Erythroblast (primary cell): ENCODE measurements around the gene TMEM221.

ENCODE experiments used
- GATA1 ChIP-seq: IDR thresholded peaks from 2 replicates; pipeline ENCODE4 v1.6.1; 2011; ENCODE audit warnings: low read depth, mild to moderate bottlenecking, control low read depth, low read length, moderate library complexity
- POLR2A ChIP-seq: IDR thresholded peaks from 2 replicates; pipeline ENCODE4 v1.6.1; 2011; ENCODE audit warnings: mild to moderate bottlenecking, low read length

GRCh38 chr19:17436874-17437267, 11.6 kb downstream of the TMEM221 start:
- TF ChIP-seq POLR2A (no peak), GATA1 (no peak)
